Measurements from ENCODE around the gene NR2F1-AS1.

The NR2F1-AS1 gene

GRCh38 chr5:93371893-93372292, 209.1 kb downstream of the NR2F1-AS1 start:
- DNase-seq: no peak

- no peak for DNase-seq
Observed at GRCh38 chr5:93364378-93364777, 216.6 kb downstream of the NR2F1-AS1 start.

GRCh38 chr5:93360436-93361088, 220.5 kb downstream of the NR2F1-AS1 start:
- DNase-seq: no peak

DNA sequence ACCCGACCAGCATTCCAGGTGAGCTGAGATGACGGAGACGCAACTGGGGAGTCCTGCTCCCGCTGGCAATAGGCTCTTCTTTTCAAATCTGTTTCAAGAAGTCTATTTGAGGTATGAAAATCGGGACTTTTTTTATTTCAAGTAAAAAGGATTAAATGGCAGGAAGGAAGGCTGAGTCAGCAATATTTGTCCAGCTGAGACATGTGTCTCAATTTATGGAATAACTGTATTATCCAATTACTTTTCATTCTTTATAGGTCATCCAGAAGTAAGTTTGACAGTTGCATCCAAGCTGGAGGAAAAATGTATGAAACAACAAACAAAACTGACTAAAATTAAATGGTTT, 221.1 kb downstream of the NR2F1-AS1 start:
- no peak for DNase-seq
